SK-N-DZ (cell line): Measurements from ENCODE around the gene FGF11. TPM values are rescaled to one million over a fixed set of nuclear protein-coding genes. Genes with fewer than 3 reads are reported as not detected.
A peak's percentile ranks its signal among the peaks of the same experiment; 100 is the strongest.

Source experiments
- DNase-seq: peaks from one replicate; pipeline ENCODE4 v3.0.0-alpha.2; 2015; ENCODE audit warnings: low spot score
- polyA plus RNA-seq, 2 experiments: library from polyadenylated mRNA; depleted of rRNA; stranded (reverse); fragments of >200 nt; gene quantifications; 2 replicates each; pipeline ENCODE4 v1.2.3, GENCODE V29; 2014

Gene FGF11
- 9.2 and 10.7 TPM in 2 replicates for polyA plus RNA-seq (2014; cell fraction: cytosol; rRNA removed)
- polyA plus RNA-seq (2014; cell fraction: nucleus; rRNA removed) = 5.3 and 9.8 TPM in 2 replicates

DNA sequence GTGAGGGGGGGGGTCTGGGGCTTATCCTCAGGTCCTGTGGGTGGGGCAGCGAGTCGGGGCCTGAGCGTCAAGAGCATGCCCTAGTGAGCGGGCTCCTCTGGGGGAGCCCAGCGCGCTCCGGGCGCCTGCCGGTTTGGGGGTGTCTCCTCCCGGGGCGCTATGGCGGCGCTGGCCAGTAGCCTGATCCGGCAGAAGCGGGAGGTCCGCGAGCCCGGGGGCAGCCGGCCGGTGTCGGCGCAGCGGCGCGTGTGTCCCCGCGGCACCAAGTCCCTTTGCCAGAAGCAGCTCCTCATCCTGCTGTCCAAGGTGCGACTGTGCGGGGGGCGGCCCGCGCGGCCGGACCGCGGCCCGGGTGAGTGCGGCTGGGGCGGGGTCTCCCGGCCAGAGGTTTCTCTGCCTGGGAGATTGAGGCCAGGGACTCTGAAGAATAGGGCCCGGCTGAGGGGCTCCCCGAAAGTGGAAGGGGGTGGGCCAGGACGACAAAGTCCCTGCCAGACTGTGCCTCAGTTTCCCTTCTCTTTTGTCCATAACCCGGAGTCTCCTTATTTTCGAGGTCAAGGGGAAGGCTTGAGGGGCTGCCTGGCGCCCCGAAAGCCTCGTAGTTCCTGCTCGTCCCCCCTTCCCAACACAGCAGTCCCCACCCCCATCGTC, at the start of gene FGF11:
FGF11 (plus strand) TSS at position 51 of the 651 bp plus-strand sequence; CDS start at position 160, 109 bp downstream.
- no peak for DNase-seq

DNA sequence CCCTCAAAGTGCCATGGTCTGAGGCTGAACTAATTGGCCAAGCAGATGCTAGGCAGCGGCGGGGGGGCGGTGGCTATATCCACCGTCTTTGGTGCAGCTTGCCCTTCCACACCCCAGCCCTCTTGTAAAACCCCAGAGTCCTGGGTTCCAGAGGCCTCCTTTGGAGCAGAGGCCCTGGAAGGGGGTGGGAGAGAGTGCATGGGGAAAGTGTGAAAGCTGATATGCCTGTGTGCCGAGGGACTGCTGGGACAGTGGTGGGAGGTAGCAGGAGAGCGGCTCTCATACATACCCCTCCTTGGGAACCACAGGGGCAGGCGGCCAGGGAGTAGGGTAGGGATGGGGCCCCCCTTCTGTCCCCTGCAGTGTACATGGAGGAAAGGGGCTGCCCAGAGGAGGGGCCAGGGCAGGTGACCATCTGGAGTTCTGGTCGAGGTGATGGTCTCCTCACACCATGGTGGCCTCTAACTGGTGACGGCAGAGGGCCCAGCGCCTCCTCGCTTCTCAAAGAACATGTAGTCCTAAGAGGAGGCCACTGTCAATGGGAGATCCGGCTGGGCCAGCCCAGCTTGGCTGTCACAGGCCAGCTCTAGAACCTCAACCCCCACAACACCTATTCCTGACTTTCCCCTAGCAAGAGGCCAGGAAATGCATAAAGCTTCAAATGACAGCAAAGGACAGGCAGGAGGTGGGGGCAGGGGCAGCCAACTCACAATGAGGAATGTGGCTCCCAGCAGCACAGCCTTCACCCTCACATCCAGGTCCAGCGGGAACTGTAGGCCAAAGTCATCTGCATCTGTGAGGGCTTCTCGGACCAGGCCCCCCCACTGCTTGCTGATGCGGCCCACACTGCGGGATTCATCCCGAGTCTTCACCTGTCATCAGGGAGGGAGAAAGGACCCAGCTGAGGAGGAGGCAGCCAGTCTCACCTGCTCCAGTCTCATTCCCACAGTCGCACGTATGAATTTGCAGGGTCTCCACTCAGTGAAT, 49.1 kb upstream of the FGF11 start:
- DNase-seq = no peak

DNA sequence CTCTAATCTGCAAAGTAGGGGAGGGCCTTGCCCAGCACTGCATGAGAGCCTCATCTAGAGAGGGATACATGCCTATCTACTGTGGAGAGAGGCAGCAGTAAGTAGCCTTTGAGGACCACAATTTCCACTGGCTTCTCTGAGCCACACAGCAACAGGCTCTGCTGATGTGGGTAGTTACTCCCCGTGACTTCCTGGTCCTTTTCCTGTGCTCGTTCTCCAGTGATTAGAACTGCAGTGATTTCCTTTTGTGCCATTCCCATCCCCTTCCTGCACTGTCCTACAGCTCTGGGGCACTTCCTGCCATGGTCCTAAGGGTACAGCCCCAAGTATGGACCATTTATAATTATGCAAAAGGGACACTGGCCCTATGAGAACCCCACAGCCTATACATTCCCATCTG, 48.0 kb upstream of the FGF11 start:
- no peak for DNase-seq

DNA sequence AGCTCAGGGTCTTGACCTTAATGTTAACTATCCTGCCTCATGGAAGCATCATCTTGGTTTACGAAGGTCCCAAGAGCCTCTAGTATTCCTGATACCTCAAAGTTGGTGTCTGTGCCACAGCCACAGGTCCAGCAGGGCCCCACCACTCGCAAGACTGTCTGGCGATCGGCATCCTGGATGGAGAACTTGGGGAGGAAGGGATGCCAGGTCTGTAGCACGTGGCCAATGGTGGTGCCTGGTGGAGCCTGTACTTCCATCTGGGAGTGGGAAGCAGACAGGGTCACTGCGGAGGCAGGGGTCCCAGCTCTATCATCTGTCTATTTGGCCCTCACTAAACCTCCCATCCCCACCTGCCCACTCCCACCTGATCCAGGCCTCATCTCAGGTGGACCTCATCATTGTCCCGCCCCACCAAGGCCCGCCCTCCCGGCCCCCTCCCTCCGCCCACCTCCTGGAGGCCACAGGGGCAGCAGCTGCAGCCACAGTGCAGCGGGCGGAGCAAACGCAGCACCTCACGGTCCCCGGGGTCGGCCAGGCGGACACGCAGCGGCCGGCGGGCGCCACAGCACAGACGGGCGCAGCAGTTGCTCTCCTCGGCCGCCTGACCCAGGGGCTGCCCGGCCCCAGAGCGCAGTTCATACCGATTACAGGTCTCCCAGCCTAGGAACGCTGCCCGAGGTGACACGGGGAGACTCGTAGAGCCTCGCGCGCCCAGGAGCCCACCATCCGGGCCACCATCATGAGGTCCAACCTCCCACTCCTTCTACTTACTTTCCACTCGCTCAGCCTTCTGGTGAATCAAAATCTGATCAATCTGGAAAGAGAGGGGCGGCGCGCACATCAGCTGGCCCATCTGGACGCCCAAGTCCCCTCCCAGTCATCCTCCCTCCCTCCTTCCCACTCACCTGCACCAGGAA, 46.4 kb upstream of the FGF11 start:
- DNase-seq = no peak

DNA sequence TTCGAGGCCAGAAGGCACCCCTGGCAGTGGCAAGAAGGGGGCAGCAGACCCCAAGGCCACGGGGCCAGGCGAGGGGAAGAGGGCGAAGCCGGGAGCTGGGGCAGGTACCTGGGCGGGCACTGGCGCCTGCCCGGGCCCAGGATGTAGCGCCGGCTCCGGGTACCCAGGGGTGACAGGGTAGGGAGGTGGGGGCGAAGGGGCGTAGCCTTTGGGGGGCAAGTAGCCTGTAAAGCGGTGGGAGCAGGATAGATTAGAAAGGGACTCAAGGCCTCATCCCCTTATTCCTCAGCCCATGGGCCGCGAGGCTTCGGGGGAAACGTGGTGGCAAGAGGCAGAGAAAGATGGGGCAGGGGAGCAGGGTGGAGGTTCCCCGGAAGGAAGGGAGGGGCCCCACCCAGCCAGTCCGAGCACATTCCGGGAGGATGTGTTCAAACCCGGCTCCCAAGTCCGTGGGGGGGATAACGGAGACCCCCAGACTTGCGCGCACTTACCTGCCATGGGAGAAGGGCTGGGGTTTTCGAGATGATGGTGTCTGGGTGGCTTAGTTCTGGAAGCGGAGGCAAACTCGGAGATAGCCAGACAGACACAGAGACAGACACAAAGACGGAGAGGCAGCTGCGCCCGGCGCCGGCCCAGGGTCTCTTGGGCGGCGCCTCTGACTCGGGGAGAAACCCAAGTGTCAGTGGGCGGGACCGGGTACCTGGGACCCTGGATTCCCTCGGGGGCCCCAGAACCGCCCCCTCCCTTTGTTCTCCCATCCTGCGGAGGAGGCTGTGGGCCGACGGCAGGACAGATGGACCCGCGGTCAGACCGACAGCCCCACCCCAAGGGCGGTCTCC, 45.5 kb upstream of the FGF11 start:
- DNase-seq = no peak

DNA sequence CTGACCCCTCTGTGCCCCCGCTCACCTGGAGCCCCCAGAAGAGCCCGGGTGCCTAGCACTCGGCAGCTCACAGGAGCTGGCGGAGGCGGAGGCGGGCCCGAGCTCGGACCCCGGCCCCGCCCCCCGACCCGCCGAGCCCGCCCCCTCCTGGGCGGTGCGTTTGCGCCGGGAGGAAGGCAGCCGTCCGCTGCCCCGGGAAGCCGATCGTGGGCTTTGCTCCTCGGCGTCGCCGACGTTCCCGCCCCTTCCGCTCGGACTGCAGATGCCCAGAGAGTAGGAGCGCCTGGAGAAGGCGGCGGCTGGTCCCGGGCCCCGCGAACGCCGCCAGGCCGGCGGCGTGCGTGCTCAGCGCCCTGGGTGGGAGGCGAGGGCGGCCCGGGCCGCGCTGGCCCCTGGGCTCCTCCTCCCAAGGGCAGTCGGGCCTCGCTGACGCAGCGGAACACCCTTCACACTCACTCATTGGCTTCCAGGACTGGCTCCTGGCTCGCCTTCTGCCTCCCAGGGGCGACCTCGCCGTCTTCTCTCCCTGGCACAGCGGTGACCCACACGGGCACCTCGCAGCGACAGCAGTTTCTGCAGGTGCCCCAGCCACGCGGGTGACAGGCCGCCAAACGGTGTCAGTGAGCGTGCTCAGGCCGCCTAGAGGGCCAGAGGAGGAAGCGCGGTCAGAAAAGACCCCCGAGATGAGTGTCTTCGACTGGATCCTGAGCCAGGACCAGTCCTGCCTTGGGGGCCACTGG, 44.7 kb upstream of the FGF11 start, which contains the start of gene PLSCR3:
PLSCR3 (minus strand) TSS at position 74 of the 740 bp plus-strand sequence. CDS start 415 bp downstream, outside the sequence.
- peak; percentile 90 for DNase-seq

DNA sequence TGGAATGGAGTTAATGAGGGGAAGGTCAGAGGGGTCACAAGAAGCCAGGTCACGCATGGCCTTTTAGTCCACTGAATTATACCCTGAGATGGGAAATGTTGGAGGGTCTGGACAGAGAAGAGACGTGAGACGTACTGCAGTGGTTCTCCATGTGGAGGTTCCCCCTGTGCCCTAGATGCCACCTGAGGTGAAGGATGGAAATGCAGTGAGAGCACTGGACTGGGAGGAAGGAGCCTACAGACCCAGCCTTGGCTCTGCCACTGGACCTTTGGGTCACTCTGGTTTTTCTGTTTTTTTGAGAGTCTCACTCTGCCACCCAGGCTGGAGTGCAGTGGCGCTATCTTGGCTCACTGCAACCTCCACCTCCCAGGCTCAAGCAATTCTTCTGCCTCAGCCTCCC, 43.2 kb upstream of the FGF11 start:
- DNase-seq = no peak

DNA sequence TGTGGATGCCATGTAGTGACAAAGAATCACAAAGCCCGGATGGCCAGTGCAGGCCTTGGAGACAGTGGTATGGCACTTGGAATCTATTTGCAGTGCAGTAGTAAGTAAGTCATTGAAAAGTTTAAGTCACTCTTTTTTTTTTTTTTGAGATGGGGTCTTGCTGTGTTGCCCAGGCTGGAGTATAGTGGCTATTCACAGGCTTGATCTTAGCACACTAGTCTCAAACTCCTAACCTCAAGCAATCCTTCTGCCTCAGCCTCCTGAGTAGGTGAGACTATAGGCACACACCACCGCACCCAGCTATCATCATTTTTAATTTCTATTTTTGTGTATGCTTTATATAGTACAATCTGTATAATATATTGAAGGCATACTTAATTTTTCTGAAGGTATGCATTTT, 40.7 kb upstream of the FGF11 start:
- DNase-seq = no peak

DNA sequence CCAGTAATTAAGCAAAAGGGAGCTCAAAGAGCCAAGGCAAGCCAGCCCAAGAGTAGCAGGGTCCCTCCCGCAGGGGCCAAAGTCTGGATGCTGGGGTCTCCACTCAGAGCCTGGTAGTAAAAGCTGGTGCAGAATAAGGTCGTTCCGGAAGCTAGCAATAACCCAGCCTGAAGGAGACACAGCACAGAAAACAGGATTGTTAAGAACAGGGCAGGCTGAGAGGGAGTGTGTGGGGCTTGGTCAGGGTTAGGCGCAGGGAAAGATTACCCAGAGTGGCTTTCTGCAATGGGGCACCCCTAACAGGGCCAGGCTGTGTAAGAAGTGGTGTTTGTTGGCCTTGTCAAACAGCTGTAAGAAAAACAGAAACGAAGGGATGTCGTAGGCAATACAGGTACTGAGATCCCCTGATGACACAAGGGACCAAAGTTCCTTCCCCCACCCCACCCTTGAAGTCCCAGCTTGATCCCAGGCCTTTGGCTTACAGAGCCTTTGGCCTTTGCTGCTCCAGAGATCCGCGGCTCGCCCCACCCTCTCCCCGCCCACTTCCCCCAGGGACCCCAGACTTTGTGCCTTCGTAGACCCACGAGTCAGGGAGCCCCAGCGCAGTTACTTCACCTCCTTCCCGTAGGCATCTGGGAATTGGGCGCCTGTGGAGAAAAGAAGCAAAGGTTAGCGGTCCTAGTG, 36.1 kb upstream of the FGF11 start:
- DNase-seq = no peak

DNA sequence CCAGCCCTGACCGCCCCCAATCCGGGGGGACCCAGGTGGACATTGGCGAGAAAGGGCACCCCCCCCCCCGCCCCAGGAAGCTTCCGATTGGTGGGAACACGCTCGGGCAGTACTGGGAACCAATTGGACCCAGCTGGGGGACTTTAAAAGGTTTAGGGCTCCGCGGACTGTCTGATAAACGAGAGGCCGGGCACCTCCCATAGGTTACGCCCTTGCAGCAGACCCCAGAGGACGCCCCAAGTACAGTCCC, 35.7 kb upstream of the FGF11 start:
- DNase-seq = no peak

DNA sequence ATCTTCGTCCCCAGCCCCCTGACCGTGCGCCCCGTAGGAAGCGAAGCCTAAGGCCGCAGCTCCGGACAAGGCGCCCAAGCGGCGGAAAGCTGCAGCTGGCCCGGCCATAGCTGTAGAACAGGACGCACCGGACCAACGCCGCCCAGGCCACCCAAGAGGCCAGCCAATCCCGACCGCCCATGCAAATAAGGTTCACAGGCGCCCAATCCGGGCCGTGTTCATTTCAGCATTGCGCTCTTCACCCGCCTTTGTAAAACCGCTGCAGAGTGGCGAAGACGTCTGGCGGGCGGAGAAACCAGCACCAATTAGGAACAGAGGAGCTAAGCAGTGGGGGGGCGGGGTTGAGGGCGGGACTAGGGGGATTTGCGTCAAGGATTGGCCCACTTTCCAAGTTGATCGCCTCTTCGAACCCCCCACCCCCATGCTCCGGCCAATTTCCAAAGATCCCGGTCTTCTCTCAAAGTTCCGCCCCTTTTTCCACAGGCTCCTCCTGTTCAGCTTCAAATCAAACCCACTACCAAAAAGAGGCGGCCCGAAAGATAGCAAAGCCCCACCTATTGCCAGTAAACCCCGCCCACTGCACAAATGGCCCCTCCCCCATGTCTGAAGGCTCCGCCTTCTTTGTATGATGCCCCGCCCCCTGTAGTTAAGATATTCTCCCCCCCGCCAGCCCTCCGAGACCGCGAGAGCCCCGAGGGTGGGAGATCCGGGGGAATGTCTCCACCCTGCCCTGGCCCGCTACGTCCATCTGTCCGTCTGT, 35.2 kb upstream of the FGF11 start, which contains the start of gene TMEM256:
TMEM256 (minus strand) TSS at position 121 of the 760 bp plus-strand sequence; CDS start at position 108, 13 bp downstream.
- peak; percentile 100 for DNase-seq

DNA sequence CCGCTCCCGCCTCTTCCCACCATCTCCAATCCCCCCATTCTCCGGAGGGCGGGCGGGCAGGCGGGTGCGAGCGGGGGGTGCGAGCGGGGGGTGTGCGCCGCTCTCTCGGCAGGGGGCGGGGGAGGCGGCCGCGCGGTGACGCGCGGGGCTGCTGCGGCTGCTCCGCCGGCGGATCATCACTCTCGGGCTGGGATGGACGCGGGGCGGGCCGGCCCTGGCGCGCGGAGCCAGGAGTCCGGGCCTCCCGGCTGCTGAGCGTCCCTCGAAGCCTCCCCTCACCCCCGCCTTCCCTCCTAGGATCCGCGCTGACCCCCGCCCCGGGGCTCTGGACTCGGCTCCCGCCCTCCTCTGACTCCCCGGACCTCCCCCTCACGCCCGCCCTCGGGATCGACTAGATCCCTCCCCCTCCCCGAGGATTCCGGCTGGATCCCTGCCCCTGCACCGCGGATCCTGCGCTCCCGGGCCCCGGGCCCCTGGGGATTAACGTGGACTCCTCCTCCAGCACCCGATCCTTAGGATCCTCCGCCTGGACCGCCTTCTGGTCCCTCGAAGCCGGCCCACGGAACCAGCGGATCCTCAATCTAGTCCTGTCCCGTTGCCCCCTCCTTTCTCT, 34.5 kb upstream of the FGF11 start:
- no peak for DNase-seq

DNA sequence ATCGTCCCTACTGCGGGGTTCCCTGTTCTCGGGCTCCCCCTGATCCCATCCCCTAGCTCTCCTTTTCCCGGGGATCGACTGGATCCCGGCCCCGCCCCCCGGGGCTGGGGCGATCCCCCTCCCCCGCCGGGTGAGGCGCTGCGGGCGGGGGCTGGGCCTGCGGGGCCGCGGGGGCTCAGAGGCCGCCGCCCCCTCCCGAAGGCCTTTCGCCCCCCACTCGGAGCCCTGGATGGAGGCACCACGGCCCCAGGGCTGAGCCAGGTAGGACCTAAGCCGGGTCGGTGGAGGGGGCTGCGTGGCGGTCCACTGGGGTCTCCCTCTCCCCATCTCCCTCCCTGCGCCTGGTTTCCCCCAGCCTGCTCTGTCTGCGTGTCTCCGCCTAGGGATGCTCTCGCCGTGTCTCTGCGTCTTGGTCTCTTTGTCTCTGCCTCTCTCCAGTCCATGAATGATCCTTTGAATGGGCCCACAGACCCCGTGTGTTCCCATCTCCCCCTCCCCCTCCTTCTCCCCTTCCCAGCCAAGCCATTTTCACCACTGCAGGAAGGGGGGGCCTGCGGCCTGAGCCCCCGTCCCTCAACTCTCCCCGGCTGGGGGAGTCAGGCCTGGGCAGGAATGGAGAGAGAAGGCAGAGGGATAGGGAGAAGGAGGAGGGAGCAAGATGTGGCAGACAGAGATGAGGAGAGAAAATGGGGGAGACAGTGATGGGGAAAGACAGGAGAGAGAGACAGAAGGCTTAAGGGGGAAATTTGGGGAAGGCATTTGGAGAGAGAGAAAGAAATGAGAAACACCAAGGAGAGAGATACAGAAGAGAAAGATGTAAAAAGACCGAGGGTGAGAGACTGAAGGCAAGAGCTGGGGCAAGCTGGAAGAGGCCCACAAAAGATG, 33.7 kb upstream of the FGF11 start:
- no peak for DNase-seq

DNA sequence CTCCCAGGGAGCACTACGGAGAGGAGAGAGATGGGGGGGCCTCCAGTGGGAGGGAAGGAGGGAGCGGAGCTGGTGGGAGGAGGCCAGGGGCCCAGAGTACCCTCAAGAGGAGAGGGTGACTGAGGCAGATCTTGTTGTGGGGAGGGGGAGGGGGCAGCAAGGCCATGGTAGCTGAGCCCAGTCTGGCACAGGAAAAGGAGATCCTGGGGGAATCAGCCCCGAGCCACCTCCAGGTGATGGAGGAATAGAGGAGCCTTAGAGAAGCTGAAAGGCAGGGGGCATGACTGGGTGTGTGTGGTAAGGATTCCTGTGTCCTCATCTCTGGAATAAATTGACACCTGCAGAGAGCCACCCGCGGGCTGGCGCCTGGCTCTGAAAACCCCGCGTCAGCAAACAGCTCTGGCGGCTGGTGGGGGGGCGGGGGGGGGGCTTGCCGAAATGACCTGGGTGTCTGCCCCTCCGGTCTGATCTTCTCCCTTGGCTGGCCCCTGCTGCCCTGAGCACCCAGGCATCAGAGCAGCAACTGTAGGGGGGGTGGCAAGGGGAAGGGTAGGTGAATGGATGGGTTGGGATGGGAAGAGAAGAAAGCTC, 33.0 kb upstream of the FGF11 start:
- no peak for DNase-seq

DNA sequence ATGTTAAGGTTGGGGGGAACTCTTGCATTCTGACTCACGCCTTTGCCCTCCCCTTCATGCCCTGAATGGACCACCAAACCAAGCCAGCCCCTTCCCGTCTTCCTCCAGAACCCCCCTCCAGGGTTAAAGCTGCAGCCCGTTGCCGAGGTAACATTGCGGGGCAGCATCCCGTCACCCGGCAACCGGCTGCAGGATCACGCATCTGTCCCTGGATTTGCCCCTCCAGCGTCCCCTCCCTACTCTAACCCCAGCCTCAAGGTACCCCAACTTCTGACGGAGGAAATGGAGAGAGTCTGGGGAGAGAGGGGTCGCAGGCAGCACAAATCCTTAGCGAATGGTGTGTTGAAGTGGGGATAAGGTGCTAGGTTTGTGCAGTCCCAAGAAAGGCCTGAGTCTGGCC, 32.2 kb upstream of the FGF11 start:
- no peak for DNase-seq

DNA sequence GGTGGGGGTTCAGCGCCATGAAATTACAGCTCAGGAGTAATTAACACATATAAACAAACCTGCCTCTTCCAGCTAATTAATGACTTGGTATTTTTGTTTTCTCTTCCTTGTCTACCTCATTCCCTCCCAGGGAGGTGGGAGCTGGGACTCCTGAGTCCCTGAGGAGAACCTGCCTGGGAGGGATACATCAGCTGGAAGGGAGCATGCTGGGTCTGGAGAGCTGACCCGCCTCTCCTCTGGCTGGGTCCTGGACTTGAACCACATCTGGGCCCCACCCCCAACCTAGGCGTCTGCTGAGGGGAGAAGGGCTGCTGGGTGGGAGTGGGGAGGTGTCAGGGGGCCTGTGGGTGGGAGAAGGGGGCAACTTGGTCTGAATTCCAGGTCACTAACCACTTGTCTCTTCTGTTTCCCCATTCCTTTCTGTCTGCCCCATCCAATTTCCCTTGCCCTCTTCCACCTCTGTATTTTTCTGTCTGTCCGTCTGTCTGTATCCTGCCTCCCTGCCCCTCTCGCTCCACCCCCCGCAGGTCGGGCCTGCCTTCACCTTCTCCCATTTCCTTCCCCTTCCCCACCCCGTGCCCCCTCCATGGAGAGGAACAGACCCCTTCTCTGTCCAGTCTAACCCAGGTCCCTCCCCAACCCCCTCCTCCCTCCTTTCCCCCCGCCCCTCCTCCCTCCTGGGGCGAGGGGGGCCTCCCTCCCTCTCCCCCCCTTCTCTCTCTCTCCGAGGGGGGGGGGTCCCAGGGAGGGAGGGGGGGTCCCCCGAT, 31.6 kb upstream of the FGF11 start, which contains the start of gene NLGN2:
NLGN2 (plus strand) TSS at position 361 of the 767 bp plus-strand sequence. CDS start 411 bp downstream, outside the sequence.
- no peak for DNase-seq
